Measurements from ENCODE around the gene TMEM184B. TPM values are rescaled to one million over a fixed set of nuclear protein-coding genes. Genes with fewer than 3 reads are reported as not detected.

TMEM184B gene
- total and polyA plus RNA-seq, 10 of the 15 experiments (the other 5 are each of a cell fraction or from before 2014, with no cell fraction given), result 0.56 to 22.4 (median 7.9) TPM

GRCh38 chr22:38298312-38299005, 25.6 kb upstream of the TMEM184B start:
- H3K9me3 ChIP-seq (replicated peaks; ENCODE audit: control insufficient read depth, insufficient read depth, low read length), result no peaks in the 10 kb centered on the region
- DNase-seq (ENCODE audit: low read depth, low spot score), result no peak
- BruUV-seq (replicated peaks), result no TSS peak
- H3K4me1 ChIP-seq (ENCODE audit: control insufficient read depth, insufficient read depth, low read length), result 0 out of 2 replicates have a peak, but pooled peaks cover under 1% of the 10 kb centered on the region
- in situ Hi-C loops (cut with MboI), result no loop called here
- H3K27ac ChIP-seq (ENCODE audit: control insufficient read depth, insufficient read depth), result no peak overlapping the region
- POLR2A ChIA-PET, result interaction anchor here (0.6 kb wide), 1 partner anchor 272 kb away, joined by 3 read pairs; the partner anchor contains the start of gene DMC1
- peaks cover 31 to 63% of the 10 kb centered on the region in 2 experiments for H3K36me3 ChIP-seq (ENCODE audit: control insufficient read depth in 2 of 2, insufficient read depth in 2 of 2, low read length in 1 of 2)
- no peak overlapping the region for H2AFZ ChIP-seq (ENCODE audit: control insufficient read depth, low read depth, low read length)
- RAD21 ChIA-PET (ENCODE audit: unreplicated experiment), result no interaction called here
- FAIRE-seq, result no peak
- SMC1A ChIA-PET (ENCODE audit: uncharacterized antibody, unreplicated experiment), result interaction anchor here (1.0 kb wide), 1 partner anchor 52 kb away, joined by 3 read pairs; no protein-coding TSS in a partner anchor
- H3K9ac ChIP-seq (ENCODE audit: control insufficient read depth, insufficient read depth, low read length), result no peak overlapping the region
- CTCF ChIA-PET, result interaction anchor here (0.6 to 1.6 kb wide), 9 partner anchors 10 to 383 kb away, joined by 3 to 5 read pairs (median 3); partner anchors contain the start of genes CSNK1E and TOMM22
- no peaks in the 10 kb centered on the region for H3K27me3 ChIP-seq (replicated peaks in 1 of 2; ENCODE audit: control insufficient read depth in 2 of 2, insufficient read depth in 2 of 2, low read length in 1 of 2)
- intact Hi-C loops (cut with micrococcal nuclease; ENCODE audit: unreplicated experiment), result loop anchor here (10.0 kb wide), 1 partner anchor 276 kb away; the partner anchor contains the start of gene DMC1
- peak; percentile 85 for ATAC-seq
- H4K20me1 ChIP-seq (ENCODE audit: control insufficient read depth, insufficient read depth), result no peaks in the 10 kb centered on the region
- peaks cover 5% of the 10 kb centered on the region for H3K79me2 ChIP-seq (ENCODE audit: control insufficient read depth, insufficient read depth, low read length)
- H3K4me3 ChIP-seq, result no peak overlapping the region
- WGBS (ENCODE audit: insufficient coverage, insufficient replicate concordance, low lambda C conversion rate, missing lambda C conversion rate), result 82% methylated on average over 25 of the region's 25 CpGs
- TF ChIP-seq CHD2 (IDR thresholded peaks at IDR 0.05; ENCODE audit: borderline replicate concordance, low read depth, low read length) (no peak), YY1 (IDR thresholded peaks at IDR 0.05; ENCODE audit: low read depth, low read length) (0 out of 2 replicates have a peak, but pooled peaks have one; percentile 37), BCL3 (IDR thresholded peaks at IDR 0.05; ENCODE audit: borderline replicate concordance, insufficient read depth, low read depth, low read length, poor library complexity, severe bottlenecking) (no peak), SMC3 (IDR thresholded peaks at IDR 0.05; ENCODE audit: borderline replicate concordance, low read length) (peak; percentile 64; the same call in 1 of the 2 replicates), HDGF (IDR thresholded peaks at IDR 0.05) (0 out of 2 replicates have a peak, but pooled peaks have one; percentile 23), RAD21 (IDR thresholded peaks at IDR 0.05; ENCODE audit: insufficient read depth, low read depth, low read length) (peak; percentile 48), SPI1 (IDR thresholded peaks at IDR 0.05; ENCODE audit: borderline replicate concordance, insufficient read depth, low read depth, low read length) (no peak), CTCF (IDR thresholded peaks at IDR 0.05 in 2 of 3, conservative IDR thresholded peaks at IDR 0.05 in 1 of 3; ENCODE audit: control insufficient read depth in 2 of 3, extremely low read depth in 1 of 3, insufficient read depth in 1 of 3, low read depth in 3 of 3, low read length in 3 of 3) (peak; percentile 48 to 65 (median 59)), POLR2AphosphoS2 (IDR thresholded peaks at IDR 0.05; ENCODE audit: low read depth, low read length) (no peak), POLR2A (IDR thresholded peaks at IDR 0.05; ENCODE audit: low read depth, low read length) (peak; percentile 59)
- no peak overlapping the region for H3K4me2 ChIP-seq (ENCODE audit: control insufficient read depth, insufficient read depth)

Data from GM12878 (cell line).